PC-9 (cell line): ENCODE data around the gene SMARCC2. TPM values are rescaled to one million over a fixed set of nuclear protein-coding genes. Genes with fewer than 3 reads are reported as not detected.

Experiments
- BruUV-seq: library from RNA; stranded (reverse); fragments of 400-500 nt; replicated peaks from 2 replicates; lab custom pipeline; 2021; lab: Mats Ljungman, UMichigan
- CTCF ChIA-PET: fragments of 300-600 bp; sonication (Branson Sonifier 250); formaldehyde crosslinking; loops from one replicate; lab custom pipeline; 2022; ENCODE audit warnings: antibody characterized with exemption; lab: Charles Lee
- POLR2A ChIA-PET: fragments of 300-600 bp; sonication (Branson Sonifier 250); formaldehyde crosslinking; loops from one replicate; lab custom pipeline; 2022; ENCODE audit warnings: antibody characterized with exemption; ENCODE audit not compliant: unreplicated experiment; lab: Charles Lee
- DNase-seq, 2 experiments: peaks; one replicate each; pipeline versions ENCODE4 v3.0.0 to v3.0.0-alpha.2; 2015 to 2022; ENCODE audit warnings: mixed read lengths in 1 of 2
- H2AFZ ChIP-seq: fragments of 200-600 bp; sonication (generic); 2 replicates; pipeline ENCODE4 v1.8.1; 2017; ENCODE audit warnings: antibody characterized with exemption
- H3F3A ChIP-seq: fragments of 200-600 bp; sonication (generic); 2 replicates; pipeline ENCODE4 v1.8.1; 2017; ENCODE audit warnings: antibody characterized with exemption, mild to moderate bottlenecking, low read depth; ENCODE audit not compliant: insufficient read depth
- H3K27ac ChIP-seq: fragments of 200-600 bp; sonication (generic); 2 replicates; pipeline ENCODE4 v1.6.1; 2016; ENCODE audit warnings: mixed run types
- H3K27me3 ChIP-seq: fragments of 200-600 bp; sonication (generic); 2 replicates; pipeline ENCODE4 v1.6.1; 2016; ENCODE audit warnings: low read depth, mixed run types; ENCODE audit not compliant: insufficient read depth
- H3K36me3 ChIP-seq: fragments of 200-600 bp; sonication (generic); 2 replicates; pipeline ENCODE4 v1.6.1; 2016; ENCODE audit warnings: low read depth, mixed run types
- H3K4me1 ChIP-seq: fragments of 200-600 bp; sonication (generic); replicated peaks from 2 replicates; pipeline ENCODE4 v1.6.1; 2016; ENCODE audit warnings: mixed run types; ENCODE audit not compliant: insufficient read depth
- H3K4me2 ChIP-seq: fragments of 200-600 bp; sonication (generic); 2 replicates; pipeline ENCODE4 v1.6.1; 2017; ENCODE audit warnings: mixed run types
- H3K4me3 ChIP-seq: fragments of 200-600 bp; sonication (generic); 2 replicates; pipeline ENCODE4 v1.6.1; 2016; ENCODE audit warnings: mixed run types
- H3K79me2 ChIP-seq: fragments of 200-600 bp; sonication (generic); 2 replicates; pipeline ENCODE4 v1.6.1; 2017; ENCODE audit warnings: low read depth, mixed run types
- H3K9me2 ChIP-seq: fragments of 200-600 bp; sonication (generic); 2 replicates; pipeline ENCODE4 v1.8.1; 2017; ENCODE audit warnings: mild to moderate bottlenecking; ENCODE audit not compliant: insufficient read depth
- H3K9me3 ChIP-seq: fragments of 200-600 bp; sonication (generic); 2 replicates; pipeline ENCODE4 v1.8.1; 2016; ENCODE audit warnings: low read depth; ENCODE audit not compliant: insufficient read depth
- H4K20me1 ChIP-seq: fragments of 200-600 bp; sonication (generic); 2 replicates; pipeline ENCODE4 v1.8.1; 2017; ENCODE audit not compliant: insufficient read depth
- CTCF ChIP-seq: fragments of 200-600 bp; sonication (generic); conservative IDR thresholded peaks from 2 replicates; pipeline ENCODE4 v1.6.1; 2017; ENCODE audit warnings: mixed run types, antibody characterized with exemption, mild to moderate bottlenecking, moderate library complexity
- EZH2 ChIP-seq: fragments of 200-600 bp; sonication (generic); IDR thresholded peaks from 2 replicates; pipeline ENCODE4 v1.8.0; 2017; ENCODE audit warnings: antibody characterized with exemption, low read depth
- intact Hi-C: fragments of 100-400 bp; cut with micrococcal nuclease; formaldehyde crosslinking; loops from one replicate; pipeline ENCODE4 v1.10.0; 2022; ENCODE audit not compliant: unreplicated experiment
- total RNA-seq: library from RNA; stranded (reverse); gene quantifications from 2 replicates; pipeline ENCODE4 v1.2.3, GENCODE V29; 2021

SMARCC2 gene
- total RNA-seq, 1 experiment from 2014 or later = 86.4 TPM

- Histone ChIP-seq H3K4me2 (no peak overlapping the region), H3F3A (peaks cover 18% of the 10 kb centered on the region; the same call in 1 of the 2 replicates), H3K36me3 (peaks cover 8% of the 10 kb centered on the region; the same call in 1 of the 2 replicates), H3K4me3 (no peak overlapping the region), H3K9me2 (no peaks in the 10 kb centered on the region), H3K9me3 (no peaks in the 10 kb centered on the region), H3K79me2 (no peaks in the 10 kb centered on the region), H4K20me1 (peaks cover 5% of the 10 kb centered on the region; the same call in 1 of the 2 replicates), H3K27me3 (no peaks in the 10 kb centered on the region), H2AFZ (no peak overlapping the region), H3K27ac (no peak overlapping the region), H3K4me1 (no peaks in the 10 kb centered on the region)
- TF ChIP-seq EZH2 (no peak), CTCF (no peak)
- ChIA-PET CTCF (no interaction called here), POLR2A (interaction anchor here (1.3 kb wide), 1 partner anchor 19 kb away, joined by 4 read pairs; the partner anchor contains the start of gene RNF41)
- intact Hi-C loops = no loop called here
- no TSS peak for BruUV-seq
- DNase-seq = no peak
These were observed 13.6 kb upstream of the SMARCC2 start for GRCh38 chr12:56202838-56203237.

- POLR2A ChIA-PET = interaction anchor here (1.3 kb wide), 1 partner anchor 19 kb away, joined by 4 read pairs; the partner anchor contains the start of gene RNF41
- no peaks in the 10 kb centered on the region for H3K27me3 ChIP-seq
- no peaks in the 10 kb centered on the region for H3K9me2 ChIP-seq
- no peak for DNase-seq
- H3K9me3 ChIP-seq = no peaks in the 10 kb centered on the region
- no peak overlapping the region for H3K4me2 ChIP-seq
- H3K79me2 ChIP-seq = no peaks in the 10 kb centered on the region
- TF ChIP-seq CTCF (no peak), EZH2 (no peak)
- H3K4me3 ChIP-seq = no peak overlapping the region
- CTCF ChIA-PET = no interaction called here
- H3K27ac ChIP-seq = no peak overlapping the region
- intact Hi-C loops = no loop called here
- no peak overlapping the region for H2AFZ ChIP-seq
- H3F3A ChIP-seq = peaks cover 21% of the 10 kb centered on the region; the same call in 1 of the 2 replicates
- BruUV-seq = no TSS peak
- H3K4me1 ChIP-seq = no peaks in the 10 kb centered on the region
- peaks cover 5% of the 10 kb centered on the region; the same call in 1 of the 2 replicates for H4K20me1 ChIP-seq
- peaks cover 3% of the 10 kb centered on the region; the same call in 1 of the 2 replicates for H3K36me3 ChIP-seq
These were observed 13.1 kb upstream of the SMARCC2 start for GRCh38 chr12:56202366-56202765.

- Histone ChIP-seq H3K79me2 (no peaks in the 10 kb centered on the region), H4K20me1 (no peaks in the 10 kb centered on the region), H3K4me2 (no peak overlapping the region), H3K36me3 (no peaks in the 10 kb centered on the region), H3K27ac (no peak overlapping the region), H3K4me1 (no peaks in the 10 kb centered on the region), H3K9me2 (no peaks in the 10 kb centered on the region), H3K27me3 (no peaks in the 10 kb centered on the region), H3K9me3 (no peaks in the 10 kb centered on the region), H3F3A (peaks cover 32% of the 10 kb centered on the region; the same call in 1 of the 2 replicates), H2AFZ (no peak overlapping the region), H3K4me3 (no peak overlapping the region)
- no TSS peak for BruUV-seq
- TF ChIP-seq CTCF (no peak), EZH2 (no peak)
- ChIA-PET CTCF (interaction anchor here (0.5 kb wide), 1 partner anchor 51 kb away, joined by 9 read pairs; no protein-coding TSS in a partner anchor), POLR2A (interaction anchor here (0.8 to 0.9 kb wide), 2 partner anchors 23 to 30 kb away, joined by 5 to 14 read pairs; no protein-coding TSS in a partner anchor)
- intact Hi-C loops = loop anchor here (10.0 kb wide), 1 partner anchor 436 kb away; the partner anchor contains the start of gene BAZ2A
- DNase-seq = no peak
These were observed 9.6 kb upstream of the SMARCC2 start for GRCh38 chr12:56198836-56199235.
